ENCODE results near the gene GLG1.

DNA sequence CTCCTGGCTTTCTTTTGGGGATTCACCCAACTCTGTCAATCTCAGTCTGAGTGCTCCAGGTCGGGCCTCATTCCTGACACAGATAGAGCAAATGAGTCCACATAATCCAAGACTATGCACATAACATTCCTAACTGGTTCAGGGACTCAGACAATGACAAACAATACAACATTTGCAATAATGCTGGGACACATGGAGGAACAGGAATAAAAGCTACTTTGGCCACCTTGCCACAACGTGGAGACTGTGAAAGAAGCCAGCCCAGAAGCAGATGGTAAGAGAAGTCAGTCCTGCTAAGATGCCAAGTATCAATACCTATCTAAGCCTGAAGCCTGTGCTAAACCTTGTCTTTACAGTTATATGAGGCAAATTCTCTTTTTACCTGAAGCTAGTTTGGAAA lies 39.0 kb downstream of the GLG1 start:
- TF ChIP-seq TAF1 (IDR thresholded peaks at IDR 0.05; ENCODE audit: borderline replicate concordance, low read depth, low read length) (no peak), POLR2A (IDR thresholded peaks at IDR 0.05; ENCODE audit: low read depth, low read length) (no peak), POLR2AphosphoS5 (IDR thresholded peaks at IDR 0.05; ENCODE audit: low read depth, low read length) (no peak)
